Measurements from ENCODE around the gene TMEM198.

- no peak for TF ChIP-seq POLR2AphosphoS5 (IDR thresholded peaks at IDR 0.05; ENCODE audit: low read depth, low read length)
- TF ChIP-seq TAF1 (IDR thresholded peaks at IDR 0.05; ENCODE audit: borderline replicate concordance, low read depth, low read length) = no peak
These were observed 2.1 kb downstream of the TMEM198 start for GRCh38 chr2:219545943-219546352.
